ENCODE data around the gene FBXL16.

- TF ChIP-seq CTCF (conservative IDR thresholded peaks at IDR 0.05) (no peak), EZH2 (IDR thresholded peaks at IDR 0.05; ENCODE audit: low read depth) (no peak)
Measured at GRCh38 chr16:716768-717325, 11.2 kb upstream of the FBXL16 start.

Data from PC-9 (cell line).